Fibroblast of peridontal ligament (primary cell): ENCODE results near the gene PLEKHA1.

Source experiments
- DNase-seq: peaks from one replicate; pipeline ENCODE4 v3.0.0-alpha.2; 2010; ENCODE audit errors: extremely low read depth

Gene PLEKHA1

DNA sequence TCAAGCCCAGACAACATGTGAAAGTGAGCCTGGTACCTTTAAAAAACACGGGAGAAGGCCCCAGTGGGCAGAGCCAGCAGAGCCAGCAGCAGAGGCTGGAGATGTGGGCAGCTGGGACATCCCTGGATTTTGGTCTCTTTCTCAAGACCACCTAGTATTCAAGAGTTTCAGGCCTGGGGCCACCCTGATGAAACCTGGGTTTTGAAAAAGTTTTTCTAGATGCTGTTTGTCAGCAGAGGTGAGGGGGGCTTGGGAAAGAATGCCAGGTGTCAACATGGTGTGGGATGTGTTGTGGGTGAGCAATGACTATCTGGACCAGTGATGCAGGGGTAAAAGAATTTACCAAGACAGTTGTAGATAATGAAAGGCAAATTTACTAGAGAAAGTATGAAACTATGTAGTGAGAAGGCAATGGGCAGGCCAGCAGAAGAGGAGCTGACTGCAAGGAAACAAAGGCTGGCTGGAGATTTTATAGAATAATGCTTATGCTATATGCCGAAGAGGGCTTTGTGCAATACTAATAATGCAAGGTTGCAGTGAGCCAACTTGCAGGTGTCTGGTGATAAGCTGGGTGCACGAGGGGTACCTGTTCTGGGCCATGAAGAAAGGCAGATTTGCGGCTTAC, 28.1 kb upstream of the PLEKHA1 start:
- no peak for DNase-seq

GRCh38 chr10:122347170-122347841, 27.2 kb upstream of the PLEKHA1 start:
- no peak for DNase-seq

DNA sequence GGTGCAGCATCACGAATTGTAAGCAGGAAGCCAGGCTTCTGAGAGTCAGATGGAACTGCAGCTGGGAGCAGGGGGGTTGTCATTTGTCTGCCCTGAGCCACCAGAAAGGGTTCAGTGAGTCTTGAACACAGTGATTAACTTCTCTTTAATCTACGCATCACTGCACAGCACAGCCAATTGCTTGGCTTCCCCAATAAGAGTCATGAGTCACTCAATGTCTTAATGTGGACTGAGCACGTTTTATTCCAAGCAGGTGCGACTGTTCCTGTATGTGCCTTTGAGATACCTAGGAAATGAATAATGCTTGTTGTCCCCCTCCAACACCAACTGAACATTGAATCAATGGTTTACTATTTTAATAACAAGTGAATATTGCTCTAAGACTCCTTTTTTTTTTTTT, 26.0 kb upstream of the PLEKHA1 start:
- no peak for DNase-seq

GRCh38 chr10:122348935-122349361, 25.6 kb upstream of the PLEKHA1 start:
- no peak for DNase-seq

GRCh38 chr10:122349758-122350369, 24.6 kb upstream of the PLEKHA1 start:
- DNase-seq: no peak

DNA sequence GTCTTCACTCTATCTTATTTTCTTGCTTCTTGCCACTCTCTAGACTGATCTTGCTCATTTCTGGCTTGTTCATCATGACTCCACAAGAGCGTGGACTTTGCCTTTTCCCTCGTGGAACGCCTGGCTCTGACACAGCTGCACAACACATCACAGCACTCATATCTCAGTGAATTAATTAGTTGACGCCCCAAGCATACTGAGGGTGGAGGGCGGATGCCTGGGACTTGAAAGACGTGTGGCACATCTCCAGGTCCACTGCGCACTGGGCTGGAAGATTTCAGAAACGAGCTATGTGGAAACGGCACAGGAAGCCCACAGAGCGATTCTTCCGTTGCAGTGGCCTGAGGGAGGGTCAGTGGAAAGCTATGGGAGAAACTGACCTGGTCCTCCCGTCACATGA, 23.6 kb upstream of the PLEKHA1 start:
- no peak for DNase-seq

DNA sequence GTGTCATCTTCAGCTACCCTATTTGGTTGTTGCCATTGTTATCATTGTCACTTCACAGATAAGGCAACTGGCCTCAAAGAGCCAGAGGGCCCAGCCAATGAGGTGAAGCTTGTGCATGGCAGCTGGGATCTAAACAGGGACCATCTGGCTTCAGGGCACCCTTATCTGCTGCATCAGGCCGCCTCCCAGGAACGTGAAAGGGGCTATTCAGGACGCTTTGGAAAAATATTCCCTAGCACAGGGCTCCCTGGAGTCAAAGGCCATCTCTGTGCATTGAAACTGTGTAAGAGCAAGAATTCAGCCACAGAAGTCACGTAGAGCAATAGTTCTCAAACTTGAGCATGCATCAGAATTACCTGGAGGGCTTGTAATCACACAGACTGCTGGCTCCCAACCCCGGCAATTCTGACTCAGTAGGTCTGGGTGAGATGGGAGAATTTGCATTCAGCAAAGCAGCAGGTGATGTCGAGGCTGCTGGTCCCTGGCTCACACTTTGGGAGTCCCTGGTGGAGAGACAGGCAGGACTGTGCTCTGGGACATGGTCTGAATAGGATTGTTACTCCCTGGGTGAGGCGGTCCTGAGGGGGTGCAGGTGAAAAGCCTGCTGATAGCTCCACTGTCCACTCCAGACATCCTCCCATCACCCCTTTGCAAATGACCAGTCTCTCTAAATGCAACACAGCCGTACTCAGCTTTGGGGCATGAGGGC, 21.5 kb upstream of the PLEKHA1 start:
- DNase-seq: no peak

- DNase-seq: no peak
These were observed 20.1 kb upstream of the PLEKHA1 start for GRCh38 chr10:122354383-122354782.

GRCh38 chr10:122357685-122358084, 16.8 kb upstream of the PLEKHA1 start:
- no peak for DNase-seq

DNA sequence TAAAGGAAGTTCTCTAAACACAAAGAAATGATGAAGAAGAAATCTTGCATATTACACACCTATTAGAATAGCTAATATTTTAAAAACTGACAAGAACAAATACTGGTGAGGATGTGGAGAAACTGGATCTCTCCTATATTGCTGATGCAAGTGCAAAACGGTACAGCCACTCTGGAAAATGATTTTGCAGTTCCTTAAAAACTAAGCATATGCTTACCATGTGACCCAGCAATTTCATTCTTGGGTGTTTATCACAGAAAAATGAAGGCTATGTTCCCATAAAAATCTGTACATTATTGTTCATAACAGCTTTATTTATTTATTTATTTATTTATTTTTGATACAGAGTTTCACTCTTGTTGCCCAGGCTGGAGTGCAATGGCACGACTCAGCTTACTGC, 14.9 kb upstream of the PLEKHA1 start:
- no peak for DNase-seq

GRCh38 chr10:122361046-122361445, 13.5 kb upstream of the PLEKHA1 start:
- DNase-seq: no peak

DNA sequence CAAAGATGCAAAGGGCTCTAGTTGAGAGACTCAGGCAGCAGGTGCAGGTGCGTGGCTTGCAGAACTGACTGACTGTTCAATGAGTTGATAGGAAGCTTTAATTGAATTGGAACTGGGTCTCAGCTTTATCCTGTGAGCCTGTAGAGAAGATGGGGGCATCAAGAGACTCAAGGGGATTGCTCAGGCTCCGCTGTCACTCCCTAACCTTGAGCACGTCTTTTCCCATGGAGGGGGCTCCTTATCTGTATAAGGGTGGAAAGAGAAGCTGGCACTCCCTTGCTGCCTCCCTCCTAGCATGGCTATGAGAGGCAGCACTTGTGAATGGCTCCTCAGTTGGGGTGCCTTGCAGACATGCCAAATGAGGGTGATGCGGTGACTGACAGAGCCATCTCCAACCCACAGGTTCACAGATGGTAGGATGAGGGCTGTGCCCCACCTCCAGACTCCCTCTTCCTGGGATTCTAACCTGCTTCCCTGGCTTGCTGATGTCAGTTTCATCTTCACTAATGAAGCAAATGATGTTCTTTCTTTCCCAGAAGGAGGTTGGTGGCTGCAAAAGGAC, 12.4 kb upstream of the PLEKHA1 start:
- no peak for DNase-seq

DNA sequence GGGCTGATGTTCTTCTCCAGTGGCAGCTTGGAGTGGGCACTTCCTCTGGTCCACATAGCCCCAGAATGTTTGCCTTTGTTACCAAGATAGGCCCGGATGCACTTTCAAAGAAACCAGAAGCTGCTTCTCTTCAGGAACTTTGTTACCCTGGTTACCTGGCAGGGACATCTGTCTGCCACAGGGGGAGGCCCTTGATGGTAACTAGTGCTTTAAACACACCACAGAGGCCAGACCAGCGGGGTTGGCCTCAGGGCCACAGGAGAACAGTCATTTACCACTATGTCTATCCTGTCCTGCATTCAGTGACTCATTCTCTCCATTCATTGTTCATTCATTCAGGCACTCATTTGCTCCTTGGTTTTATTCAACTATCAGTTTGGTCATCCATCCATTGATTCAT, 11.9 kb upstream of the PLEKHA1 start:
- DNase-seq: no peak

DNA sequence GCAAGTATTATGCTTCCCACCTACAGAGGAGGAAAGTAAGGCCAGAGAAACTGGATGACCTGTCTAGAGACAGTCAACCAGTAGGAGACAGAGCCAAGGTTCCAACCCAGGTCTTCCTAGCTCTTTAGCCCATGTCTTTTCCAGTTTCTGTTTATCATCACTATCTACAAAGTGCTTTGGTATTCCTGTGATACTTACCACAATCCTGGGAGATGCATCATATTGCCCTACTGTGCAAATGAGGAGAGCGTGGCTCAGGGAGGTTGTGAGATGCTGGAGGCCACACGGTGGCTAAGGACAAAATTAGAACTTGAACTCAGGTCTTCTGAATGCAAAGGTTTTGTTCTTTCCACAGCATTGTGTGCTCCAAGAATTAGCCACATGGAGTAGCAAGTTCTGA, 11.2 kb upstream of the PLEKHA1 start:
- DNase-seq: no peak

GRCh38 chr10:122363722-122364463, 10.6 kb upstream of the PLEKHA1 start:
- DNase-seq: no peak

GRCh38 chr10:122368502-122369254, 5.8 kb upstream of the PLEKHA1 start:
- DNase-seq: no peak

DNA sequence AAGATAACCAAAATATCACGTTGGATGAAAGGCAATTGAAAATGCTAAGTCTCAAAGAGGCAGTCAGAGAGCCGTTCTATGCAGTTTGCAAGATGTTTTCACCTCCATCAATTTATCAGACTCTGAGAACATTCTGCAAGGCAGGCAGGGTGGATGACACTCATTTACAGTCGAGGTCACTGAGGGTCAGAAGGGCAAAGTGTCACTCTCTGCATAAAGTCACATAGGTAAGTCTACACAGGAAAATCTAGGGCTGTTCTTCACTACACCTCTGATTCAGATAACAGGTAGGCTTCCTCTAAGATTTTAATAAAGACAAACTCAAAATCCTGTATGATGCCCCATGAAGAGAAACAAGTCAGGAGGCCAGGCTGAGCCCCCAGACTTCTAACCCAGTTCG, 1.4 kb upstream of the PLEKHA1 start:
- DNase-seq: no peak

- DNase-seq: no peak
These were observed 787 bp upstream of the PLEKHA1 start for GRCh38 chr10:122373721-122374120.

- peak; percentile 52 for DNase-seq
These were observed 561 bp downstream of the PLEKHA1 start for GRCh38 chr10:122374859-122375678.

GRCh38 chr10:122375679-122376160, 1.2 kb downstream of the PLEKHA1 start:
- DNase-seq: peak; percentile 8
